Astrocyte of the spinal cord (primary cell): ENCODE measurements around the gene ZC3H18.

Experiments
- DNase-seq: peaks from one replicate; pipeline ENCODE4 v3.0.0; 2011; ENCODE audit warnings: low read depth, low spot score
- H3K4me3 ChIP-seq: 2 replicates; pipeline ENCODE4 v1.5.1; 2011; ENCODE audit warnings: low read depth, mild to moderate bottlenecking, low read length, moderate library complexity
- CTCF ChIP-seq: IDR thresholded peaks from 2 replicates; pipeline ENCODE4 v1.5.1; 2012; ENCODE audit warnings: low read depth, mild to moderate bottlenecking, low read length, inconsistent platforms
- in situ Hi-C: cut with HindIII; loops from 2 replicates; pipeline ENCODE4 v1.10.0; 2017; ENCODE audit warnings: low sequenced_read_pairs

The ZC3H18 gene

GRCh38 chr16:88622866-88623265 is 52.7 kb downstream of the ZC3H18 start:
- in situ Hi-C loops, result no loop called here
- TF ChIP-seq CTCF, result no peak
- no peak for DNase-seq
- H3K4me3 ChIP-seq, result no peak overlapping the region

GRCh38 chr16:88623858-88624257 is 53.7 kb downstream of the ZC3H18 start:
- no peak for TF ChIP-seq CTCF
- in situ Hi-C loops, result no loop called here
- DNase-seq, result no peak
- H3K4me3 ChIP-seq, result no peak overlapping the region

GRCh38 chr16:88624481-88624880 is 54.3 kb downstream of the ZC3H18 start:
- TF ChIP-seq CTCF, result no peak
- in situ Hi-C loops, result no loop called here
- H3K4me3 ChIP-seq, result no peak overlapping the region
- DNase-seq, result no peak

GRCh38 chr16:88624977-88625576 is 54.9 kb downstream of the ZC3H18 start:
- TF ChIP-seq CTCF, result no peak
- in situ Hi-C loops, result no loop called here
- H3K4me3 ChIP-seq, result no peak overlapping the region
- no peak for DNase-seq

GRCh38 chr16:88626646-88627045 is 56.4 kb downstream of the ZC3H18 start:
- no peak for DNase-seq
- in situ Hi-C loops, result no loop called here
- no peak overlapping the region for H3K4me3 ChIP-seq
- TF ChIP-seq CTCF, result no peak

- no peak for DNase-seq
- no peak for TF ChIP-seq CTCF
- H3K4me3 ChIP-seq, result no peak overlapping the region
- in situ Hi-C loops, result no loop called here
Observed at GRCh38 chr16:88627531-88628411, 57.6 kb downstream of the ZC3H18 start.
